ENCODE measurements around the gene PPIAL4G. TPM values are rescaled to one million over a fixed set of nuclear protein-coding genes. Genes with fewer than 3 reads are reported as not detected.
A peak's percentile ranks its signal among the peaks of the same experiment; 100 is the strongest.
"Not testable (repeated sequence)": the region's sequence is repeated elsewhere in the genome, so short reads cannot be mapped to it uniquely, and the experiment has no call there.

The PPIAL4G gene
- total and polyA plus RNA-seq, 10 of the 15 experiments (the other 5 are each of a cell fraction or from before 2014, with no cell fraction given) = not detected

GRCh38 chr1:148522561-148523204 is 39.6 kb upstream of the PPIAL4G start (continued):
- TF ChIP-seq ZBTB33 (IDR thresholded peaks at IDR 0.05) (0 out of 2 replicates have a peak, but pooled peaks have one; percentile 9), MTA2 (IDR thresholded peaks at IDR 0.05; ENCODE audit: low read depth) (peak; percentile 59), CHD2 (IDR thresholded peaks at IDR 0.05; ENCODE audit: borderline replicate concordance, low read depth, low read length) (peak; percentile 64), BHLHE40 (IDR thresholded peaks at IDR 0.05; ENCODE audit: borderline replicate concordance in 1 of 2, low read depth in 2 of 2, low read length in 1 of 2) (peak in 1 of 2 experiments; percentile 43; a peak in 1 of 4 replicates), MEF2B (IDR thresholded peaks at IDR 0.05; ENCODE audit: partially characterized antibody, poor library complexity, severe bottlenecking) (peak; percentile 57), GABPA (IDR thresholded peaks at IDR 0.05; ENCODE audit: low read depth) (peak; percentile 69; the same call in 1 of the 2 replicates), BACH1 (IDR thresholded peaks at IDR 0.05; ENCODE audit: borderline replicate concordance) (peak; percentile 99)

- BruUV-seq (replicated peaks); H4K20me1 ChIP-seq (ENCODE audit: control insufficient read depth, insufficient read depth); H3K9me3 ChIP-seq (replicated peaks; ENCODE audit: control insufficient read depth, insufficient read depth, low read length); H3K9ac ChIP-seq (ENCODE audit: control insufficient read depth, insufficient read depth, low read length); FAIRE-seq; H3K36me3 ChIP-seq (ENCODE audit: control insufficient read depth in 2 of 2, insufficient read depth in 2 of 2, low read length in 1 of 2); H3K79me2 ChIP-seq (ENCODE audit: control insufficient read depth, insufficient read depth, low read length); SMC1A ChIA-PET (ENCODE audit: uncharacterized antibody, unreplicated experiment); CTCF ChIA-PET; in situ Hi-C loops (cut with MboI); H3K27me3 ChIP-seq (replicated peaks in 1 of 2; ENCODE audit: control insufficient read depth in 2 of 2, insufficient read depth in 2 of 2, low read length in 1 of 2); H3K27ac ChIP-seq (ENCODE audit: control insufficient read depth, insufficient read depth); H3K4me1 ChIP-seq (ENCODE audit: control insufficient read depth, insufficient read depth, low read length); RAD21 ChIA-PET (ENCODE audit: unreplicated experiment): not testable (repeated sequence)
- peak; percentile 47 for DNase-seq (ENCODE audit: low read depth, low spot score)
- POLR2A ChIA-PET = interaction anchor here (0.6 kb wide), 1 partner anchor 105 kb away, joined by 4 read pairs; no protein-coding TSS in a partner anchor
- H2AFZ ChIP-seq (ENCODE audit: control insufficient read depth, low read depth, low read length) = peak overlapping the region; percentile 51
- WGBS (ENCODE audit: insufficient coverage, insufficient replicate concordance, low lambda C conversion rate, missing lambda C conversion rate) = 2% methylated on average over 16 of the region's 23 CpGs
- peak; percentile 53 for ATAC-seq
- peak overlapping the region; percentile 25; the same call in 1 of the 2 replicates for H3K4me2 ChIP-seq (ENCODE audit: control insufficient read depth, insufficient read depth)
- intact Hi-C loops (cut with micrococcal nuclease; ENCODE audit: unreplicated experiment) = loop anchor here (10.0 kb wide), 1 partner anchor 187 kb away; no protein-coding TSS in a partner anchor
- H3K4me3 ChIP-seq = peak overlapping the region; percentile 11; the same call in 1 of the 2 replicates
- TF ChIP-seq CREB1 (IDR thresholded peaks at IDR 0.05; ENCODE audit: low read depth) (peak; percentile 40; the same call in 1 of the 2 replicates), ZBTB40 (IDR thresholded peaks at IDR 0.05; ENCODE audit: borderline replicate concordance) (peak; percentile 71), YY1 (IDR thresholded peaks at IDR 0.05; ENCODE audit: low read depth, low read length) (0 out of 2 replicates have a peak, but pooled peaks have one; percentile 38), GABPA (IDR thresholded peaks at IDR 0.05; ENCODE audit: low read depth) (peak; percentile 36; the same call in 1 of the 2 replicates)
Observed at GRCh38 chr1:148522072-148522471, 39.0 kb upstream of the PPIAL4G start.
